ENCODE data around the gene TMEM131L.
"Not testable (repeated sequence)": the region's sequence is repeated elsewhere in the genome, so short reads cannot be mapped to it uniquely, and the experiment has no call there.

The TMEM131L gene

GRCh38 chr4:153538487-153539357 lies 72.6 kb downstream of the TMEM131L start:
- DNase-seq (ENCODE audit: low read depth in 2 of 2): no peak

GRCh38 chr4:153539422-153539821 lies 73.3 kb downstream of the TMEM131L start:
- no peak for DNase-seq (ENCODE audit: low read depth in 2 of 2)

GRCh38 chr4:153541456-153542096 lies 75.4 kb downstream of the TMEM131L start:
- peak; percentile 23 to 30 for DNase-seq (ENCODE audit: low read depth in 2 of 2)

- DNase-seq (ENCODE audit: low read depth in 2 of 2): no peak
Measured at GRCh38 chr4:153542131-153542530, 76.0 kb downstream of the TMEM131L start.

- no peak for DNase-seq (ENCODE audit: low read depth in 2 of 2)
Measured at GRCh38 chr4:153542834-153543233, 76.7 kb downstream of the TMEM131L start.

GRCh38 chr4:153543351-153543750 lies 77.2 kb downstream of the TMEM131L start:
- DNase-seq (ENCODE audit: low read depth in 2 of 2): no peak

GRCh38 chr4:153545822-153546221 lies 79.7 kb downstream of the TMEM131L start:
- no peak for DNase-seq (ENCODE audit: low read depth in 2 of 2)

- no peak for DNase-seq (ENCODE audit: low read depth in 2 of 2)
Measured at GRCh38 chr4:153546280-153546679, 80.1 kb downstream of the TMEM131L start.

GRCh38 chr4:153547520-153547919 lies 81.4 kb downstream of the TMEM131L start:
- DNase-seq (ENCODE audit: low read depth in 2 of 2): no peak

- DNase-seq (ENCODE audit: low read depth in 2 of 2): not testable (repeated sequence)
Measured at GRCh38 chr4:153548907-153549306, 82.7 kb downstream of the TMEM131L start.

GRCh38 chr4:153549405-153549804 lies 83.2 kb downstream of the TMEM131L start:
- no peak for DNase-seq (ENCODE audit: low read depth in 2 of 2)

GRCh38 chr4:153553155-153553818 lies 87.1 kb downstream of the TMEM131L start:
- no peak for DNase-seq (ENCODE audit: low read depth in 2 of 2)

GRCh38 chr4:153553819-153554170 lies 87.6 kb downstream of the TMEM131L start:
- DNase-seq (ENCODE audit: low read depth in 2 of 2): no peak

GRCh38 chr4:153555730-153556434 lies 89.7 kb downstream of the TMEM131L start:
- no peak for DNase-seq (ENCODE audit: low read depth in 2 of 2)

GRCh38 chr4:153556435-153556815 lies 90.3 kb downstream of the TMEM131L start:
- DNase-seq (ENCODE audit: low read depth in 2 of 2): no peak

GRCh38 chr4:153560908-153561307 lies 94.7 kb downstream of the TMEM131L start:
- no peak for DNase-seq (ENCODE audit: low read depth in 2 of 2)

- DNase-seq (ENCODE audit: low read depth in 2 of 2): no peak
Measured at GRCh38 chr4:153564630-153565525, 98.7 kb downstream of the TMEM131L start.

- DNase-seq (ENCODE audit: low read depth in 2 of 2): no peak
Measured at GRCh38 chr4:153566631-153567150, 100.5 kb downstream of the TMEM131L start.

GRCh38 chr4:153567660-153568059 lies 101.5 kb downstream of the TMEM131L start:
- not testable (repeated sequence) for DNase-seq (ENCODE audit: low read depth in 2 of 2)

GRCh38 chr4:153570228-153570973 lies 104.2 kb downstream of the TMEM131L start:
- no peak for DNase-seq (ENCODE audit: low read depth in 2 of 2)

Measured in stimulated activated CD8-positive, alpha-beta memory T cell treated with anti-CD3 and anti-CD28 coated beads, Interleukin-15, amount 100 ng/mL, for 48 hours (primary cell).